Liver (tissue), 3 donors: ENCODE measurements around the gene LTBP2.

ENCODE experiments used
- CTCF ChIP-seq: fragments of 150-350 bp; IDR thresholded peaks from 2 replicates; pipeline ENCODE4 v1.5.1; 2017; ENCODE audit warnings: improper control_type of control experiment, low read depth, low read length; ENCODE audit not compliant: missing input control
- HNF4A ChIP-seq, 2 donors: conservative IDR thresholded peaks; 2 replicates each; pipeline ENCODE4 v1.6.1; 2016; ENCODE audit warnings: antibody characterized with exemption in 2 of 2, mild to moderate bottlenecking in 2 of 2
- HNF4G ChIP-seq: IDR thresholded peaks from 2 replicates; pipeline ENCODE4 v1.6.1; 2016; ENCODE audit warnings: antibody characterized with exemption
- RAD21 ChIP-seq, 2 donors: IDR thresholded peaks; 2 replicates each; pipeline ENCODE4 v1.6.1; 2016; ENCODE audit warnings: antibody characterized with exemption in 2 of 2, mild to moderate bottlenecking in 2 of 2
- SP1 ChIP-seq: IDR thresholded peaks from 2 replicates; pipeline ENCODE4 v1.6.1; 2018; ENCODE audit warnings: antibody characterized with exemption, mild to moderate bottlenecking
- YY1 ChIP-seq: IDR thresholded peaks from 2 replicates; pipeline ENCODE4 v1.6.1; 2016; ENCODE audit warnings: antibody characterized with exemption, mild to moderate bottlenecking
- ZBTB33 ChIP-seq: IDR thresholded peaks from 2 replicates; pipeline ENCODE4 v1.6.1; 2016; ENCODE audit warnings: antibody characterized with exemption
- TF ChIP-seq, protein P1 (sequence below): IDR thresholded peaks from 2 replicates; pipeline ENCODE4 v1.6.1; 2016; ENCODE audit warnings: antibody characterized with exemption, mild to moderate bottlenecking
- TF ChIP-seq, protein P2 (sequence below): IDR thresholded peaks from 2 replicates; pipeline ENCODE4 v1.6.1; 2016; ENCODE audit warnings: antibody characterized with exemption
- donor health status: healthy.
- donor health status: healthy.

- TF ChIP-seq CTCF (no peak), RAD21 (IDR thresholded peaks at IDR 0.05) (no peak), HNF4A (conservative IDR thresholded peaks at IDR 0.05) (no peak), HNF4G (no peak), ZBTB33 (no peak), SP1 (no peak), YY1 (no peak)
- TF ChIP-seq, protein P1, sequence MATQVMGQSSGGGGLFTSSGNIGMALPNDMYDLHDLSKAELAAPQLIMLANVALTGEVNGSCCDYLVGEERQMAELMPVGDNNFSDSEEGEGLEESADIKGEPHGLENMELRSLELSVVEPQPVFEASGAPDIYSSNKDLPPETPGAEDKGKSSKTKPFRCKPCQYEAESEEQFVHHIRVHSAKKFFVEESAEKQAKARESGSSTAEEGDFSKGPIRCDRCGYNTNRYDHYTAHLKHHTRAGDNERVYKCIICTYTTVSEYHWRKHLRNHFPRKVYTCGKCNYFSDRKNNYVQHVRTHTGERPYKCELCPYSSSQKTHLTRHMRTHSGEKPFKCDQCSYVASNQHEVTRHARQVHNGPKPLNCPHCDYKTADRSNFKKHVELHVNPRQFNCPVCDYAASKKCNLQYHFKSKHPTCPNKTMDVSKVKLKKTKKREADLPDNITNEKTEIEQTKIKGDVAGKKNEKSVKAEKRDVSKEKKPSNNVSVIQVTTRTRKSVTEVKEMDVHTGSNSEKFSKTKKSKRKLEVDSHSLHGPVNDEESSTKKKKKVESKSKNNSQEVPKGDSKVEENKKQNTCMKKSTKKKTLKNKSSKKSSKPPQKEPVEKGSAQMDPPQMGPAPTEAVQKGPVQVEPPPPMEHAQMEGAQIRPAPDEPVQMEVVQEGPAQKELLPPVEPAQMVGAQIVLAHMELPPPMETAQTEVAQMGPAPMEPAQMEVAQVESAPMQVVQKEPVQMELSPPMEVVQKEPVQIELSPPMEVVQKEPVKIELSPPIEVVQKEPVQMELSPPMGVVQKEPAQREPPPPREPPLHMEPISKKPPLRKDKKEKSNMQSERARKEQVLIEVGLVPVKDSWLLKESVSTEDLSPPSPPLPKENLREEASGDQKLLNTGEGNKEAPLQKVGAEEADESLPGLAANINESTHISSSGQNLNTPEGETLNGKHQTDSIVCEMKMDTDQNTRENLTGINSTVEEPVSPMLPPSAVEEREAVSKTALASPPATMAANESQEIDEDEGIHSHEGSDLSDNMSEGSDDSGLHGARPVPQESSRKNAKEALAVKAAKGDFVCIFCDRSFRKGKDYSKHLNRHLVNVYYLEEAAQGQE = no peak
- TF ChIP-seq, protein P2, sequence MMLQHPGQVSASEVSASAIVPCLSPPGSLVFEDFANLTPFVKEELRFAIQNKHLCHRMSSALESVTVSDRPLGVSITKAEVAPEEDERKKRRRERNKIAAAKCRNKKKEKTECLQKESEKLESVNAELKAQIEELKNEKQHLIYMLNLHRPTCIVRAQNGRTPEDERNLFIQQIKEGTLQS = no peak
These were observed 106.9 kb downstream of the LTBP2 start for GRCh38 chr14:74504874-74505720.
